HCEC 1CT (cell line): Measurements from ENCODE around the gene ARHGAP31.

Source experiments
- DNase-seq: peaks from one replicate; pipeline ENCODE4 v3.0.0-alpha.2; 2017

The ARHGAP31 gene

DNA sequence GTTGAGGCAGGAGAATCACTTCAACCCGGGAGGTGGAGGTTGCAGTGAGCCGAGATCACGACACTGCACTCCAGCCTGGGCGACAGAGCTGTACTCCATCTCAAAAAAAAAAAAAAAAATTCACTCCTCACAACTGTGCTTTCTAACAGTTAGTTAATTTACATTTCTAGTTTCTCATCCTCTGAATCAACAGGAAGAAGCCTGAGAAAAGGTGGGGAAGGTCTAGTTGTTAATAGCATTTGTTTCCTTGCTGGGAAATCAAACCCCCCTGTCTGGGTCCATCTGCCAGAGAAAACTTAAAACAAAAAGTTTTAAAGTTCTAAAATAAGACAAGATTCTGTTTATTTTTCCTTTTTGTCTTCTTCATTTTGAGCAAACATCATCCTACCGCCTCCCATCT is 106.9 kb downstream of the ARHGAP31 start:
- no peak for DNase-seq

- no peak for DNase-seq
These were observed 107.6 kb downstream of the ARHGAP31 start for GRCh38 chr3:119401503-119402440.

DNA sequence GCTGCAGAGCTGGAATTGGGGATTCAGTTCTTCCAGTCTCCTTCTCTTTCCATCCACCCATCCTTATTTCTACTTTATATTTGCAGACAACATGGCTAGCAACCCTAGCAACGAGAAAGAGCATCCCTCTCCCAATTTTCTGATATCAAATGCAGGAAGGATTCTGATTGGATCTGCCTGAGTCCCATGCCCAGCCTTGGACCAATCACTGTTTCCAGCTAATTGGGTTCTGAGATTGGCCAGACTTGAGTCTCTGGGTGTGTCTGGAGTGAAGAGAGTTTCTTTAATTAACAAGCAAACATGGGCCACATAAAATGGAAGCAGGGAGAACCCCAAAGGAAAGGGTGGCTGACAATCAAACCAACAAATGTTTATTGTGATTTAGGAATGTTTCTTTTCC is 108.6 kb downstream of the ARHGAP31 start:
- no peak for DNase-seq

DNA sequence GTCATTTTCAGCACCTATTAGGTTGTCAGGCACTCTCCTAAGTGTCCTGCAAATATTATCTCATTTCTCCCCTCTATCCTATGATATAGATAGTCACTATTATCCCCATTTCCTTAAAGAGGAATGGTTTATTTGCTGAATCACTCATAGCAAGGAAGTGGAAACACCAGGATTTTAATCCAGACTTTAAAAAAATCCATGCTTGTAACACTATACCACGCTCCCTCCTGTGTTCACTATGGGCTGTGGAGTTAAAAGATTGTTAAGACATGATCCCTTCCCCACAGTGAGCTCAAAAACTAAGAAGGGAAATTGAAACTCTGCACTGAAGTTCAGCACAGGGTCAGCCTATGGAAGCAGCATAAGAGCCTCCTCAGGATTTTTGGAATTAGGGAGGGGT is 109.0 kb downstream of the ARHGAP31 start:
- no peak for DNase-seq

DNA sequence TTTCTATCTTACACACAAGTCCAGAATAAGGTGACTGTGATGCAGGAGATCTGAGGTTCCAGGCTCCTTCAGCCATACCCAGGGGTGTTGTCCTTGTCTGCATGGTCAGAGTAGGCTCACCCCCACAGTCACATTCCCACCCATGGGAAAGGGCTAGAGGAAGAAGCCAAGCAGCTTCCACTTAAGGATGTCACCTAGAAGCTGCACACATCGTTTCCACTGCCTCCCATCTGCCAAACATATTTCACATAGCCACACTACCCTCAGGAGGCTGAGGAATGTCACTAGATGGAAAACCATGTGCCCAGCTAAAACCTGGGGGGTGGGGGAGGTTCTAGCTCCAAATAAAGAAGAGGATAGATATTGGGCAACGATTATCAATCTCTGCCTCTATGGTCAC is 111.1 kb downstream of the ARHGAP31 start:
- no peak for DNase-seq

- no peak for DNase-seq
These were observed 114.2 kb downstream of the ARHGAP31 start for GRCh38 chr3:119408243-119408950.

DNA sequence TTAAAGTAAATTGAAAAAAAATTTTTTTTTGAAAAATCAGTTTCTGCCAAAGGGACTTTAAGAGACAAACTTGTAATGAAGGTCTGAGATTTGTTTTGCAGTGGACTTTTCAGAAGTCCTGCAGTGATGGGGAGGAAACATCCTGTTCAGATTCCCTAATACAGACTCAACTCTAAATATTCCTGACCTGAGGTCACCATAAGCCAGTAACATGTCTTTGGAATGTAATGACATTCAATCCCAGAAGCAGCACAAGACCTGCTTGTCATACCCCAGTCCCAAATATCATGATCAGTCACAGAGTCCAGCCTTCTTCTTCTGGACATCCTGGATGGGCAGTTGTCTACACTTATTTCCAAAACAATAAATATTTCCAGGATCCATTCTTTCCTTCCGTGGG is 115.7 kb downstream of the ARHGAP31 start:
- no peak for DNase-seq

- DNase-seq, result no peak
These were observed 119.6 kb downstream of the ARHGAP31 start for GRCh38 chr3:119413603-119414280.

GRCh38 chr3:119416873-119417272 is 122.7 kb downstream of the ARHGAP31 start:
- DNase-seq, result no peak

- no peak for DNase-seq
These were observed 123.8 kb downstream of the ARHGAP31 start for GRCh38 chr3:119417771-119418512.

DNA sequence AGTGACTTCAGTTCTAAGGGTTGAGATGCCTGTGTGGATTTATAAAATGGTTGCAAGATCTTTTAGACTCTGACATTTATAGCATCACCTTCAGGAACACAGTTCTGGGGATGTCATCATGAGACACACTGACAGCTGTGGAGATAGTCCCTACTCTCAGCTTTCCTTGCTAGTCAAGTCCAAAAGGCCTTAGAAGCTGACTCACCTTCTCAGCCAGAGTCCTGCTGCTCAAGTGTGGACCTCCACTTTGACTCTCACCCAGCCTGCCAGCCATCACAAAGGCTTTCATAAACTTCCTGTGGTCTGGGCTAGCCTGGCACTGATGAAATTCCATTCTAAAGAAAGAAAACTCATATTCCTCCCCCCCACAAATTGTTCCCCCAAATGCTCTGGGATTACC is 124.5 kb downstream of the ARHGAP31 start:
- no peak for DNase-seq

DNA sequence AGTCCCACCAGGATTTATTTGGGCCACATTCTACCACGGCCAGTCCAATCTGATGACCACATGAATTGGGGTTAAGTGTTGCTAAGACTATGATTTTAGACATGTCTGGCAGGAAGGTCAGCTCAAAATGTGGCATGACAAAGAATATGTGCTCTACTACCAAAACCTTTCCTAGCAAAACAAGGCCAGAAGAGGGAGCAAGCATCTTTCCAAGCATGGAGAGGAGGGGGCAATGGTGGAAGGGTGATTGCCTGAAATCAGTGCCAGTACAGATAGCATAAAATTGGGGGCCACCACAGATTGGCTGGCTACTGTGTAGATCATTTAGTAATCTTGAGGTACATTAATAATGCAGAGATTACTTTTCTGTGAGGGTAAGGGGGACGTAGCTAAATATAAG is 126.0 kb downstream of the ARHGAP31 start:
- no peak for DNase-seq

DNA sequence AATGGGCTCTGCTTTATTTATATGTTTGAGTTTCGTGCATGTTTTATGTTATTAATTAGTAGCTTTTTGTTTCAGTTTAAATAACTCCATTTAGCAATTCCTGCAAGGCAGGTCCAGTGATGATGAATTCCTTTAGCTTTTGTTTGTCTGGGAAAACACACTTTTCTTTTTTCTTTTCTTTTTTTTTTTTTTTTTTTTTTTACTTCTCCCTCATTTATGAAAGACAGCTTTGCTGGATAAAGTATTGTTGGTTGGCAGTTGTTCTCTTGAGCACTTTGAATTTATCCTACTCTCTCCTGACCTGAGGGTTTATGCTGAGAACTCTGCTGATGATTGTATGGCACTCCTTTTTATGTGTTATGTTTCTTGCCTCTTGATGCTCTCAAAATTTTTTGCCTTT is 133.5 kb downstream of the ARHGAP31 start:
- DNase-seq, result no peak

DNA sequence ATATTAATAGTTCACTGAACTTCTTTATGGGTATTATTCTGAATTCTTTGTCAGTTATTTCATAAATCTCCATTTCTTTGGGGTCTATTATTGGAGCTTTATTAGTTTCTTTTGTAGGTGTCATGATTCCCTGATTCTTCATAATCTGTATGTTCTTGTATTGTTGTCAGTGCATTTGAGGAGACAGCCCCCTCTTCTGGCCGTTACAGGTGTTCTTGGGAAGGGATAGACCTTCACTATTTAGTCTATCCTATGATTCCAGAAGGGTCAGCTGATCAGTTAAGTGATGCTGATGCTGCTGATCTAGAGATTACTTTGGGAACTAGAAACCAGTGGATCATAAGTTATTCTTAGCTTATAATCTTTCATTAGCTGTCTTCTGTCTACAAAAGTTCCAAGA is 134.4 kb downstream of the ARHGAP31 start:
- no peak for DNase-seq

- no peak for DNase-seq
These were observed 139.6 kb downstream of the ARHGAP31 start for GRCh38 chr3:119433613-119434325.

GRCh38 chr3:119434703-119435102 is 140.5 kb downstream of the ARHGAP31 start:
- no peak for DNase-seq

DNA sequence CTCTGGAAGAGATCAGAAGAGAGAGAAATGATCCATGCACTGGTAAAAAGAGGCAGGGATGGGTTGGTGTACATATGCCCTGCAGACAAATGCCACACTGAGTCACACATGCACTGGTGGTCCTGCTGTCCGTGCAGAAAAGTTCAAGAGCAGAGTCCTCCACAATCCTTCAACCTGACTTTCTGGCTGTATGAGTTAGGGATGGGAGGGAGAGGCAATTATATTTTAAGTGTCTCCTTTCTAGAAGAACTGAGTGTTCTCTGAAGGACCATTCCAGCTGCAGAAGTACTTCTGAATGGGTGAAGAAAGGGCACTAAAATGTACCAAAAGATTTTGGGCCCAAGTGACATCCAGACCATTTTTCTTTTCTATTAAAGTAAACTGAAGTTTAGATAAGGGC is 142.8 kb downstream of the ARHGAP31 start:
- no peak for DNase-seq

- DNase-seq, result no peak
These were observed 143.6 kb downstream of the ARHGAP31 start for GRCh38 chr3:119437691-119438258.

DNA sequence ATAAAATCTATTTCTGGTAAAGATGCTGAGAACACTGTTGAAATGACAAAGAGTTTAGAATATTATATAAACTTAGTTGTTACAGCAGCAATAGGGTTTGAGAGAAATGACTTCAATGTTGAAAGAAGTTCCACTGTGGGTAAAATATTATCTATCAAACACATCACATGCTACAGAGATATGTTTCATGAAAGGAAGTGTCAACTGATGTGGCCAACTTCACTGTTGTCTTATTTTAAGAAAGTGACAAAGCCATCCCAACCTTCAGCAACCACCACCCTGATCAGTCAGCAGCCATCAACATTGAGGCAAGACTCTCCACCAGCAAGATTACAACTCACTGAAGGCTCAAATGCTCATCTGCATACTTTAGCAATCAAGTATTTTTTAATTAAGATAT is 149.0 kb downstream of the ARHGAP31 start:
- DNase-seq, result no peak

- no peak for DNase-seq
These were observed 150.4 kb downstream of the ARHGAP31 start for GRCh38 chr3:119444590-119444989.

DNA sequence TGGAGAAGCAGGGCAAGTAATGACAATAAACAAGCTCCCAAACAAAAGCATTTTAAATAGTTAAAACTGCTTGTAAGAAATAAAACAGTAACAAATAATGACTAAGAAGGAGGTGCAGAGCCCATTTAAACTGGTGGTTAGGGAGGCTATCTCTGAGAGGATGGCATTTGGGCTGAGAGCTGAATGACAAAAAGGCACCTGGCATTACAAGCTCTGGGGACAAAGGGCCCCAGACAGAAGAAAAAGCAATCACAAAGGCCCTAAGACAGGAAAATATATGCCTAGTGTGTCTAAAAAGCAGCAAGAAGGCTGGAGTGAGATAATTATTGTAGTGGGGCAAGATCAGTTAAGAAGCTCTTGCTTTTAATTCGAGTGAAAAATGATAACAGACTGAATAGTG is 159.6 kb downstream of the ARHGAP31 start:
- no peak for DNase-seq

GRCh38 chr3:119456469-119456868 is 162.3 kb downstream of the ARHGAP31 start:
- DNase-seq, result no peak
